SU-DHL-6 (cell line): ENCODE results near the gene KDSR.
A peak's percentile ranks its signal among the peaks of the same experiment; 100 is the strongest.

Experiments
- H2AFZ ChIP-seq: fragments of 200-600 bp; sonication (generic); 2 replicates; pipeline ENCODE4 v1.6.1; 2014; ENCODE audit warnings: low read depth, mild to moderate bottlenecking, moderate library complexity, mixed read lengths, antibody characterized with exemption, low read length; ENCODE audit not compliant: severe bottlenecking
- H3F3A ChIP-seq: fragments of 200-600 bp; shearing (Covaris generic); 2 replicates; pipeline ENCODE4 v1.6.0; 2016; ENCODE audit warnings: antibody characterized with exemption, mild to moderate bottlenecking; ENCODE audit not compliant: insufficient read depth
- H3K27ac ChIP-seq: fragments of 200-600 bp; sonication (generic); 2 replicates; pipeline ENCODE4 v1.5.1; 2016; ENCODE audit warnings: low read depth, mild to moderate bottlenecking, low read length, moderate library complexity, mixed read lengths
- H3K27me3 ChIP-seq: fragments of 200-600 bp; sonication (generic), shearing (Covaris generic); 2 replicates; pipeline ENCODE4 v1.6.0; 2014; ENCODE audit warnings: mild to moderate bottlenecking, low read length
- H3K36me3 ChIP-seq: fragments of 200-600 bp; sonication (generic); 2 replicates; pipeline ENCODE4 v1.6.1; 2014; ENCODE audit warnings: mild to moderate bottlenecking, low read length, mixed read lengths
- H3K4me2 ChIP-seq: fragments of 300-600, 200-600 bp; shearing (Covaris generic), sonication (generic); 2 replicates; pipeline ENCODE4 v1.6.0; 2014; ENCODE audit warnings: low read length, low read depth, mild to moderate bottlenecking; ENCODE audit not compliant: poor library complexity, severe bottlenecking
- H3K4me3 ChIP-seq: fragments of 200-600 bp; sonication (generic); 2 replicates; pipeline ENCODE4 v1.5.1; 2014; ENCODE audit warnings: antibody characterized with exemption, low read length, mild to moderate bottlenecking, mixed read lengths; ENCODE audit not compliant: insufficient read depth, poor library complexity, severe bottlenecking
- H3K79me2 ChIP-seq: fragments of 200-600 bp; sonication (generic); 2 replicates; pipeline ENCODE4 v1.6.1; 2014; ENCODE audit warnings: mild to moderate bottlenecking, low read length, moderate library complexity; ENCODE audit not compliant: insufficient read depth
- H3K9ac ChIP-seq: fragments of 200-600 bp; sonication (generic); 2 replicates; pipeline ENCODE4 v1.7.0; 2014; ENCODE audit warnings: mild to moderate bottlenecking, low read length
- H3K9me2 ChIP-seq: fragments of 200-600 bp; sonication (generic); replicated peaks from 2 replicates; pipeline ENCODE4 v1.6.1; 2014; ENCODE audit warnings: low read length; ENCODE audit not compliant: insufficient read depth
- H3K9me3 ChIP-seq: fragments of 200-600 bp; sonication (generic); 2 replicates; pipeline ENCODE4 v1.6.1; 2014; ENCODE audit warnings: low read length, mixed read lengths; ENCODE audit not compliant: insufficient read depth
- H4K20me1 ChIP-seq: fragments of 200-600 bp; sonication (generic); 2 replicates; pipeline ENCODE4 v1.6.1; 2014; ENCODE audit warnings: low read depth, mild to moderate bottlenecking, antibody characterized with exemption, low read length, moderate library complexity, mixed read lengths
- EZH2phosphoT487 ChIP-seq: fragments of 200-600 bp; sonication (generic), shearing (Covaris generic); conservative IDR thresholded peaks from 2 replicates; pipeline ENCODE4 v1.6.1; 2018; ENCODE audit warnings: mild to moderate bottlenecking, antibody characterized with exemption, low read length, moderate library complexity, mixed read lengths
- TF ChIP-seq, protein P1 (sequence below): fragments of 200-600 bp; sonication (generic); IDR thresholded peaks from one replicate; pipeline ENCODE4 v1.5.1; 2017; ENCODE audit warnings: antibody characterized with exemption, mild to moderate bottlenecking, low read length, moderate library complexity; ENCODE audit not compliant: insufficient read depth, poor library complexity, severe bottlenecking

Gene KDSR

DNA sequence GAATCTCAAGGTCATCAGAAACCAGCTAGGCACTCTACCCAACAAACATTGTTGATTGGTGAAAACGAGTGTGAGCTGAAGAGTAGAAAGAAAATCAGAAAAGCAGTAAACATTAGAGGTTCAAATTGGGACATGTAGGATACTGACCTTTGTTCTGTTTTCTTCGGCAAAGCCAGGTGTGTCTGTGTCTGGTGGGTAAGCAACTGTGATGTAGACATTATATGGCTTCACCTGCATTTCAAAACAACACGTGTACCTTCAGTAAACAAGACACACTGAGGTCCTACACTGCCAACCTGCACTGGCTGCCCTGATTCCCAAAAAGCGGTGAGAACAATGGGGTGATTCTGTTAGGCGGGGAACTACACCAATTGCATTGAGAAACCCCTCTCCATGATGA, 22.7 kb downstream of the KDSR start:
- Histone ChIP-seq H3K9me2 (no peaks in the 10 kb centered on the region), H3K4me2 (no peak overlapping the region), H3K9me3 (no peaks in the 10 kb centered on the region), H4K20me1 (no peaks in the 10 kb centered on the region), H3K27me3 (no peaks in the 10 kb centered on the region), H3K36me3 (no peaks in the 10 kb centered on the region), H3K4me3 (no peak overlapping the region), H3F3A (peaks cover 7% of the 10 kb centered on the region; the same call in 1 of the 2 replicates), H2AFZ (no peak overlapping the region), H3K9ac (no peak overlapping the region), H3K27ac (no peak overlapping the region), H3K79me2 (no peaks in the 10 kb centered on the region)
- no peak for TF ChIP-seq EZH2phosphoT487
- TF ChIP-seq, protein P1, sequence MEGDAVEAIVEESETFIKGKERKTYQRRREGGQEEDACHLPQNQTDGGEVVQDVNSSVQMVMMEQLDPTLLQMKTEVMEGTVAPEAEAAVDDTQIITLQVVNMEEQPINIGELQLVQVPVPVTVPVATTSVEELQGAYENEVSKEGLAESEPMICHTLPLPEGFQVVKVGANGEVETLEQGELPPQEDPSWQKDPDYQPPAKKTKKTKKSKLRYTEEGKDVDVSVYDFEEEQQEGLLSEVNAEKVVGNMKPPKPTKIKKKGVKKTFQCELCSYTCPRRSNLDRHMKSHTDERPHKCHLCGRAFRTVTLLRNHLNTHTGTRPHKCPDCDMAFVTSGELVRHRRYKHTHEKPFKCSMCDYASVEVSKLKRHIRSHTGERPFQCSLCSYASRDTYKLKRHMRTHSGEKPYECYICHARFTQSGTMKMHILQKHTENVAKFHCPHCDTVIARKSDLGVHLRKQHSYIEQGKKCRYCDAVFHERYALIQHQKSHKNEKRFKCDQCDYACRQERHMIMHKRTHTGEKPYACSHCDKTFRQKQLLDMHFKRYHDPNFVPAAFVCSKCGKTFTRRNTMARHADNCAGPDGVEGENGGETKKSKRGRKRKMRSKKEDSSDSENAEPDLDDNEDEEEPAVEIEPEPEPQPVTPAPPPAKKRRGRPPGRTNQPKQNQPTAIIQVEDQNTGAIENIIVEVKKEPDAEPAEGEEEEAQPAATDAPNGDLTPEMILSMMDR, result no peak

DNA sequence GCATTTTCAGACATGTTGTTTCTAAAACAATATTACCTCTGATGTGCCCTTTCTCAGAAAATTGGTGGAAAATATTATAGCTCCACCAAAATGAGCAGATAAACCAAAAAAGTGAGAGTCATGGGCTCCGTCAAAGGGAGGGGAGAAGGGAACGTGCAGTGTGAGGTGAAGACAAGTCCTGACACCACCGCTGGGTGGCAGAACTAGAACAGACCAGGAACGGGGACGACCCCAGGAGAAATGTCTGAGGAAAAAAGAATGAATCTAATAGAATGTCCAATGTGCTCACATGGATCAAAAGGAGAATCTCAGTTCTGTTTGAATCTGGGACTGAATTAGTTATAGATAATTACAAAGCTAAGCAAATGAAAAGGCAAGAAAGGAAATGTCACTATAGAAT, 24.8 kb downstream of the KDSR start:
- H3K79me2 ChIP-seq, result no peaks in the 10 kb centered on the region
- no peak for TF ChIP-seq EZH2phosphoT487
- TF ChIP-seq, protein P1, result peak; percentile 22
- H3K36me3 ChIP-seq, result no peaks in the 10 kb centered on the region
- no peaks in the 10 kb centered on the region for H3K9me2 ChIP-seq
- no peaks in the 10 kb centered on the region for H3K27me3 ChIP-seq
- no peaks in the 10 kb centered on the region for H4K20me1 ChIP-seq
- H2AFZ ChIP-seq, result no peak overlapping the region
- H3K9ac ChIP-seq, result no peak overlapping the region
- no peak overlapping the region for H3K27ac ChIP-seq
- no peaks in the 10 kb centered on the region for H3K9me3 ChIP-seq
- H3K4me2 ChIP-seq, result no peak overlapping the region
- no peak overlapping the region for H3K4me3 ChIP-seq
- H3F3A ChIP-seq, result peaks cover 7% of the 10 kb centered on the region; the same call in 1 of the 2 replicates

DNA sequence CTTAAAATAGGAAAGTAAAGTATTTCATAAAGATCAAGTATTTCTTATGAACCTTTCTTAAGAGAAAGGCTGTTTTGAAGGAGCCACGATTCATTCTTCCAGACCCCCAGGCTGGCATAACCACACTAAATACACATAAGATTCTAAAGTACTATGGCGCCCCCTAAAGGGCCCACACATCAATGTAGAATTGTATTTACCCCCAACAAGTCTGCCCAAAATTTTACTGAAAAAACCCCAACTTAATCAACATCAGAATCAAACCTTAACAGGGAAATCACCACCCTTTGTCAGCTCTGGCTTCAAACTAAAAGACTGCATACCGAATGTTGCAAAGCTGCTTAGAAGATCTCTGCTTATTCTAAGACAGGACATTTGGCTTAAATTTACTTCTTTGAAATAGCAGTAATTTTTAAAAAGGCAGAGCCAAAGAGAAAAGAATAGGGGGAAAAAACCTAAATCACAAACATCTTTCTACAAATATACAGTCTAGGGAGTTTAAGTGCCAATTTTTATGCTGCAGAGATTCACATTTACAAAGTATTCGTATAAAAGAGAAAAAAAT, 27.0 kb downstream of the KDSR start:
- Histone ChIP-seq H3K36me3 (no peaks in the 10 kb centered on the region), H3K27ac (no peak overlapping the region)
- TF ChIP-seq, protein P1, result peak; percentile 38
- TF ChIP-seq EZH2phosphoT487, result no peak

More for the DNA sequence above, 27.0 kb downstream of the KDSR start:
- no peaks in the 10 kb centered on the region for H4K20me1 ChIP-seq
- H3K4me3 ChIP-seq, result no peak overlapping the region
- no peak overlapping the region for H3K9ac ChIP-seq
- H3K4me2 ChIP-seq, result no peak overlapping the region
- no peaks in the 10 kb centered on the region for H3K27me3 ChIP-seq
- no peaks in the 10 kb centered on the region for H3K9me2 ChIP-seq
- no peaks in the 10 kb centered on the region for H3K9me3 ChIP-seq
- peaks cover 7% of the 10 kb centered on the region; the same call in 1 of the 2 replicates for H3F3A ChIP-seq
- no peak overlapping the region for H2AFZ ChIP-seq
- no peaks in the 10 kb centered on the region for H3K79me2 ChIP-seq
